Activated CD4-positive, alpha-beta memory T cell treated with anti-CD3 and anti-CD28 coated beads, Interleukin-2, amount 10 ng/mL, durations not matched to agents 7 days and 5 days (primary cell): Measurements from ENCODE around the gene UBALD2. TPM values are rescaled to one million over a fixed set of nuclear protein-coding genes. Genes with fewer than 3 reads are reported as not detected.
"Not testable (repeated sequence)": the region's sequence is repeated elsewhere in the genome, so short reads cannot be mapped to it uniquely, and the experiment has no call there.

Experiments used
- CTCF ChIA-PET: fragments of 350-600 bp; sonication (Branson Sonifier 250); formaldehyde crosslinking; loops from one replicate; lab custom pipeline; 2021; ENCODE audit warnings: antibody characterized with exemption, inconsistent platforms; lab: Charles Lee
- POLR2A ChIA-PET: fragments of 350-600 bp; sonication (Branson Sonifier 250); formaldehyde crosslinking; loops from one replicate; lab custom pipeline; 2021; ENCODE audit warnings: antibody characterized with exemption; lab: Charles Lee
- DNase-seq: peaks from one replicate; pipeline ENCODE4 v3.0.0-alpha.2; 2020
- H3K27ac Mint-ChIP-seq: one replicate; pipeline ENCODE4 v1.8.0; 2021; ENCODE audit warnings: mild to moderate bottlenecking, mixed read lengths
- H3K27me3 Mint-ChIP-seq: one replicate; pipeline ENCODE4 v1.8.0; 2021; ENCODE audit warnings: mixed read lengths
- H3K36me3 Mint-ChIP-seq: one replicate; pipeline ENCODE4 v1.8.0; 2021; ENCODE audit warnings: low read depth, mixed read lengths
- H3K4me1 Mint-ChIP-seq: one replicate; pipeline ENCODE4 v1.8.0; 2021; ENCODE audit warnings: mixed read lengths
- H3K4me3 Mint-ChIP-seq: one replicate; pipeline ENCODE4 v1.8.0; 2021; ENCODE audit warnings: mild to moderate bottlenecking, mixed read lengths
- H3K9me3 Mint-ChIP-seq: one replicate; pipeline ENCODE4 v1.8.0; 2021; ENCODE audit warnings: mixed read lengths
- total RNA-seq, 2 experiments: library from RNA; stranded (reverse); gene quantifications; one replicate each; pipeline ENCODE4 v1.2.3, GENCODE V29; 2021

The UBALD2 gene
- total RNA-seq, result 100 to 1,000 TPM; 524 to 546 TPM

GRCh38 chr17:76264755-76265623 lies at the start of gene UBALD2:
TSS of gene UBALD2 (plus strand) at chr17:76265348. CDS start at chr17:76265506, 158 bp downstream.
- Mint-ChIP-seq H3K4me3 (peak within 1 kb of the TSS; percentile 96), H3K27me3 (no peaks in the 10 kb centered on the region), H3K27ac (peak within 1 kb of the TSS; percentile 99), H3K36me3 (peaks cover 46% of the 10 kb centered on the region), H3K9me3 (no peaks in the 10 kb centered on the region), H3K4me1 (peaks cover 56% of the 10 kb centered on the region)
- POLR2A ChIA-PET, result interaction anchor here (0.7 to 27.4 kb wide), 35 partner anchors 1 to 485 kb away, joined by 3 to 1335 read pairs (median 5); partner anchors contain the start of genes EXOC7, FOXJ1, RNF157 and SPHK1
- CTCF ChIA-PET, result interaction anchor here (0.7 to 4.8 kb wide), 14 partner anchors 10 to 502 kb away, joined by 3 to 56 read pairs (median 4); no protein-coding TSS in a partner anchor
- peak; percentile 100 for DNase-seq

DNA sequence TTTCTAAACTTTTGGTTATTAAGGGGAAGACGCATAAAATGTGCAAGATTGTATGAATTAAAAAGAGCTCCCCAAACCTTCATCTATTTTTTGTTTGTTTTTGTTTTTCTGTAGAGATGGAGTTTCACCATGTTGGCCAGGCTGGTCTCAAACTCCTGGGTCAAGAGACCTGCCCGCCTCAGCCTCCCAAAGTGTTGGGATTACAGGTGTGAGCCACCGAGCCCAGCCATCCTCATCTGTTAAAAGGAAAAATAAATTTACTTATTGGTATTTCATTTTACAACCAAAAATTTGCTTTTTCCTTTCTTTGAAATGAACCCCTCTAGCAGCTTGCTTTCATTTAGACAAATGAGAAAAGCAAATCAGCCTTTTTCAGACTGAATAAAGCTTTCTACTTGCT lies 48.1 kb upstream of the UBALD2 start:
- no peak for DNase-seq
- no peaks in the 10 kb centered on the region for H3K9me3 Mint-ChIP-seq
- H3K27me3 Mint-ChIP-seq, result no peaks in the 10 kb centered on the region
- H3K4me3 Mint-ChIP-seq, result no peak overlapping the region
- H3K36me3 Mint-ChIP-seq, result peaks cover 27% of the 10 kb centered on the region
- CTCF ChIA-PET, result interaction anchor here (0.6 to 1.1 kb wide), 7 partner anchors 12 to 993 kb away, joined by 3 to 4 read pairs (median 3); no protein-coding TSS in a partner anchor
- POLR2A ChIA-PET, result interaction anchor here (0.8 to 3.0 kb wide), 9 partner anchors 9 to 52 kb away, joined by 3 to 18 read pairs (median 5); partner anchors contain the start of gene UBALD2
- no peak overlapping the region for H3K27ac Mint-ChIP-seq
- peaks cover 39% of the 10 kb centered on the region for H3K4me1 Mint-ChIP-seq

DNA sequence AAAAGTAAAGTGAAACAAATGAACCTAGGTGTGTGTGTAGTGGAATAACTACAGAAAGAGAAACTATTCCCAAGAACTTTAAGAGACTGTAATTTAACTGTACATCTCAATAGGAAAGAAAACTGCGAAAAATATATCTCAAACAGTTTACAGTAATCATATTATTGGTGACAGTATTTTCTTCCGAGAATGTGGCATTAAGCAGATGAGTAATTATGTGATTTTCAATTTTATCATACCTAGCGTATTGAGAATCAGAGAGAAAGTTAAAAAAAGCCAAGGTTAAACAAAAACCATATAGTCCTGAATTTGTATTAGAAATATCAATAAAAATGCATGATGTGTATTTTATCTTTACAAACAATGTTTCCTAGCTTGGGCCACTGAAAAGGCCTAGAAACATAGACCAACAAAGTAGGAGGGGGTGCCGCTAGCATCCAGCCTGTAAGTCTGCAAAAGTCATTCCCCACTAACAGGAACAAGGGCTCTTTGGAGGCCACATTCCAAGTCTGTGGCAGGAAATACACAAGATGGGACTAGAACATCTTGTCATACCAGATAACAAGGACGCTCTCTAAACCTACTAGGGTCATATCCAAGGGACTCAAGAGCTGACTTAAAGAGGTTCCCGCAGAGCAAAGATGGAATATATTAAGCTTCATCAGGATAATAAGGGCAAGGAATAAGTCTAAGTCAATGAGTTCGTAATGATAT lies 45.3 kb upstream of the UBALD2 start:
- no peak overlapping the region for H3K4me3 Mint-ChIP-seq
- H3K9me3 Mint-ChIP-seq, result no peaks in the 10 kb centered on the region
- peaks cover 31% of the 10 kb centered on the region for H3K4me1 Mint-ChIP-seq
- ChIA-PET CTCF (interaction anchor here (1.7 kb wide), 1 partner anchor 19 kb away, joined by 5 read pairs; no protein-coding TSS in a partner anchor), POLR2A (interaction anchor here (0.6 to 1.8 kb wide), 4 partner anchors 14 to 266 kb away, joined by 3 to 5 read pairs (median 4); no protein-coding TSS in a partner anchor)
- no peaks in the 10 kb centered on the region for H3K27me3 Mint-ChIP-seq
- peaks cover 21% of the 10 kb centered on the region for H3K36me3 Mint-ChIP-seq
- DNase-seq, result no peak
- H3K27ac Mint-ChIP-seq, result no peak overlapping the region

DNA sequence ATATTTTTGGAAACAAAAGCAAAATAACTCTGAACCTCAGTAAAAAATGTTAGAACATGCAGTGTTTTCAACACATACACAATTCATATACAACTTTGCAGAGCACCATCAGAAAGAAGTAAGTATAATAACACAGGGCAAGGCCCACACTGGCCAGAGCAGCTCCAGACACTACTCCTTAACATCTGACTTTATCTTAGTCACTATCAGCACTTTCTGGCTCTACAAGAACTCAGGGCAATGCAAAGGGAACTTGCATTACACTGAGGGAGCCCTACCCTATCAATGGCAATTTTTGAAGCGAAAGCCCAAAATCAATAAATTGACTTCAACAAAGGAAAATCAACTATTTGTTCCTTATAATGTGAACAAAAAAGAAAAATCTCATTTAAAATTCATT lies 41.3 kb upstream of the UBALD2 start:
- ChIA-PET POLR2A (interaction anchor here (0.9 to 2.2 kb wide), 4 partner anchors 18 to 51 kb away, joined by 3 to 5 read pairs (median 3); no protein-coding TSS in a partner anchor), CTCF (interaction anchor here (1.2 kb wide), 1 partner anchor 44 kb away, joined by 4 read pairs; no protein-coding TSS in a partner anchor)
- H3K27me3 Mint-ChIP-seq, result no peaks in the 10 kb centered on the region
- peaks cover 29% of the 10 kb centered on the region for H3K36me3 Mint-ChIP-seq
- H3K9me3 Mint-ChIP-seq, result no peaks in the 10 kb centered on the region
- H3K27ac Mint-ChIP-seq, result no peak overlapping the region
- DNase-seq, result no peak
- H3K4me3 Mint-ChIP-seq, result no peak overlapping the region
- H3K4me1 Mint-ChIP-seq, result peaks cover 21% of the 10 kb centered on the region

GRCh38 chr17:76225373-76226086 lies 39.6 kb upstream of the UBALD2 start:
- Mint-ChIP-seq H3K4me1 (peaks cover 18% of the 10 kb centered on the region), H3K36me3 (peaks cover 43% of the 10 kb centered on the region)
- CTCF ChIA-PET, H3K27ac Mint-ChIP-seq, H3K4me3 Mint-ChIP-seq, DNase-seq, H3K9me3 Mint-ChIP-seq, H3K27me3 Mint-ChIP-seq: not testable (repeated sequence)
- POLR2A ChIA-PET, result interaction anchor here (2.2 kb wide), 1 partner anchor 16 kb away, joined by 5 read pairs; no protein-coding TSS in a partner anchor

DNA sequence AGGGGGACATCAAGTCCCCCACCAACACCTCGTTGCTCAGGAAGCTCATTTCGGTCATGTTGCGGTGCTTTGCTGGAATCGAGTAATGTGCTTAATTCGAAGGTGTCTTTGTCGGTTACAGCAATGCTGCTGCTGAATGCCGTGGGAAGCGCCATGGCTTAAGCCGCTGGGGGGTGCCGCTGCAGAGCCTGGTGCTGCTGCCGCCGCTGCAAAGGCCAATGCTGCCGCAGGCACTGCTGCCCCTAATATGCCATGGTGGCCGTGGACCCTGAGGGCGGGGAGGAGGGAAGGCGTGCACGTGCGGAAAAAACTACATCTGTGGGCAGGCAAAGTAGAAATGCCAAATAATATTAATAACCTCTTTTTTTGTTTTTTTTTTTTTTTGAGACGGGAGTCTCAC lies 38.4 kb upstream of the UBALD2 start:
- POLR2A ChIA-PET, DNase-seq, H3K9me3 Mint-ChIP-seq, H3K27ac Mint-ChIP-seq, CTCF ChIA-PET, H3K4me3 Mint-ChIP-seq, H3K27me3 Mint-ChIP-seq: not testable (repeated sequence)
- peaks cover 44% of the 10 kb centered on the region for H3K36me3 Mint-ChIP-seq
- peaks cover 19% of the 10 kb centered on the region for H3K4me1 Mint-ChIP-seq

- POLR2A ChIA-PET, result interaction anchor here (1.1 to 2.1 kb wide), 4 partner anchors 24 to 40 kb away, joined by 5 to 8 read pairs (median 6); no protein-coding TSS in a partner anchor
- peaks cover 57% of the 10 kb centered on the region for H3K36me3 Mint-ChIP-seq
- CTCF ChIA-PET, result no interaction called here
- H3K4me3 Mint-ChIP-seq, result no peak overlapping the region
- H3K27me3 Mint-ChIP-seq, result no peaks in the 10 kb centered on the region
- no peak for DNase-seq
- peaks cover 2% of the 10 kb centered on the region for H3K9me3 Mint-ChIP-seq
- peaks cover 50% of the 10 kb centered on the region for H3K4me1 Mint-ChIP-seq
- H3K27ac Mint-ChIP-seq, result no peak overlapping the region
Measured at GRCh38 chr17:76232342-76232741, 32.8 kb upstream of the UBALD2 start.

DNA sequence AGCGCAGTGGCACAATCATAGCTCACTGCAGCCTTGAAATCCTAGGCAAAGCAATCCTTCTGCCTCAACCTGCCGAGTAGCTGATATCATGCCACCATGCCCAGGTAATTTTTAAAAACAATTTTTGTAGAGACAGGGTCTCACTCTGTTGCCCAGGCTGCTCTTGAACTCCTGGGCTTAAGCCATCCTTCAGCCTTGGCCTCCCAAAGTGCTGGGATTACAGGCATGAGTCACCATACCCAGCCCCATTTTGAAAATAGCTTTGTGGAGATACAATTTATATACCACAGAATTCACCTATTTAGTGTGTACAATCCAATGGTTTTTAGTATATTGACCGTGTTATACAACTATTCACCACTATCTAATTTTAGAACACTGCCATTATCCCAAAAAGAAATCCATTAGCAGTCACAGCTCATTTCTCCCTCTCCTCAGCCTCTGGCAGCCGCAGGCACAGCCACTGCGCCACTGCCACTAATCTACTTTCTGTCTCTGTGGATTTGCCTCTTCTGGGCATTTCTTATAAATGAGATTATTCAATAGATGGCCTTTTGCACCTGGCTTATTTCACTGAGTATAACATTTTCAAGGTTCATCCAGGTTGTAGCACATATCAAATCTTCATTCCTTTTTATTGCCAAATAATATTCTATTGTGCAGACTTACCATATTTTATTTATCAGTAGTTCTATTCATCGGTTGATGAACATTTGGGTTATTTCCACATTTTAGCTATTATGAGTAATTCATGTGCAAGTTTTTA lies 31.4 kb upstream of the UBALD2 start:
- Mint-ChIP-seq H3K27me3 (no peaks in the 10 kb centered on the region), H3K27ac (peak overlapping the region; percentile 9), H3K9me3 (peaks cover 2% of the 10 kb centered on the region), H3K4me1 (peaks cover 58% of the 10 kb centered on the region), H3K4me3 (no peak overlapping the region), H3K36me3 (peaks cover 62% of the 10 kb centered on the region)
- ChIA-PET POLR2A (interaction anchor here (0.6 to 7.1 kb wide), 8 partner anchors 12 to 45 kb away, joined by 3 to 41 read pairs (median 6); partner anchors contain the start of gene UBALD2), CTCF (interaction anchor here (1.0 to 1.5 kb wide), 3 partner anchors 9 to 41 kb away, joined by 3 to 6 read pairs (median 4); no protein-coding TSS in a partner anchor)
- no peak for DNase-seq

- Mint-ChIP-seq H3K9me3 (peaks cover 2% of the 10 kb centered on the region), H3K4me3 (peak overlapping the region; percentile 11), H3K36me3 (peaks cover 60% of the 10 kb centered on the region), H3K27me3 (no peaks in the 10 kb centered on the region), H3K27ac (peak overlapping the region; percentile 9), H3K4me1 (peaks cover 59% of the 10 kb centered on the region)
- ChIA-PET POLR2A (interaction anchor here (0.7 to 7.1 kb wide), 5 partner anchors 11 to 44 kb away, joined by 3 to 41 read pairs (median 7); partner anchors contain the start of gene UBALD2), CTCF (interaction anchor here (1.5 kb wide), 2 partner anchors 13 to 41 kb away, joined by 4 to 6 read pairs; no protein-coding TSS in a partner anchor)
- DNase-seq, result no peak
Measured at GRCh38 chr17:76234354-76234679, 30.8 kb upstream of the UBALD2 start.

GRCh38 chr17:76235883-76236282 lies 29.3 kb upstream of the UBALD2 start:
- ChIA-PET CTCF (interaction anchor here (2.3 to 4.1 kb wide), 2 partner anchors 10 to 43 kb away, joined by 8 to 16 read pairs; no protein-coding TSS in a partner anchor), POLR2A (interaction anchor here (0.6 to 7.1 kb wide), 6 partner anchors 10 to 56 kb away, joined by 3 to 147 read pairs (median 11); partner anchors contain the start of gene UBALD2)
- Mint-ChIP-seq H3K4me3 (no peak overlapping the region), H3K27me3 (peaks cover under 1% of the 10 kb centered on the region), H3K27ac (no peak overlapping the region), H3K9me3 (peaks cover 2% of the 10 kb centered on the region), H3K36me3 (peaks cover 53% of the 10 kb centered on the region), H3K4me1 (peaks cover 56% of the 10 kb centered on the region)
- no peak for DNase-seq

DNA sequence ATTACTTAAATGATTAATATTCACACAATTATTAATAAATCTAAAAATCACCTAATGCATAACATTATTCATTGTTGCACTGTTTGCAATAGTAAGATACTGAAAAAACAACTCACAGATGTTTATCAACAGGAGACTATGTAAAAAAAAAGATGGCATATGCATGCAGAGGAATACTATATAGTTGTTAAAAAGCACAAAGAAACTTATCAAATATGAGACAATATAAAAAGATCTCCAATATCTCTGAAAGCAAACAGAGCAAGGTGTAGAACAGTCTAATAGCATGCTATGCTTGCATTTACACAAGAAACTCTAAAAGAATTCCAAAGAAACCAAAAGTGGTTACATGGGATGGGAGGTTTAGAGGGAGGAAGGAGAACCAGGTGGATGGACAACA lies 28.5 kb upstream of the UBALD2 start:
- peaks cover 3% of the 10 kb centered on the region for H3K27me3 Mint-ChIP-seq
- no peak overlapping the region for H3K27ac Mint-ChIP-seq
- peaks cover 62% of the 10 kb centered on the region for H3K4me1 Mint-ChIP-seq
- H3K4me3 Mint-ChIP-seq, result no peak overlapping the region
- ChIA-PET CTCF (interaction anchor here (1.9 to 4.1 kb wide), 3 partner anchors 9 to 115 kb away, joined by 5 to 16 read pairs (median 8); no protein-coding TSS in a partner anchor), POLR2A (interaction anchor here (1.8 to 7.1 kb wide), 5 partner anchors 9 to 57 kb away, joined by 5 to 147 read pairs (median 16); partner anchors contain the start of gene UBALD2)
- DNase-seq, result no peak
- H3K9me3 Mint-ChIP-seq, result peaks cover 2% of the 10 kb centered on the region
- H3K36me3 Mint-ChIP-seq, result peaks cover 54% of the 10 kb centered on the region
